ENCODE data around the gene SLC50A1.
A peak's percentile ranks its signal among the peaks of the same experiment; 100 is the strongest.
"Not testable (repeated sequence)": the region's sequence is repeated elsewhere in the genome, so short reads cannot be mapped to it uniquely, and the experiment has no call there.

Gene SLC50A1

GRCh38 chr1:155116113-155116764 lies 19.4 kb upstream of the SLC50A1 start:
- no peak for DNase-seq (ENCODE audit: low read depth)

GRCh38 chr1:155117610-155118009 lies 18.0 kb upstream of the SLC50A1 start:
- no peak for DNase-seq (ENCODE audit: low read depth)

GRCh38 chr1:155118090-155118489 lies 17.6 kb upstream of the SLC50A1 start:
- not testable (repeated sequence) for DNase-seq (ENCODE audit: low read depth)

- DNase-seq (ENCODE audit: low read depth): no peak
Measured at GRCh38 chr1:155120253-155120652, 15.4 kb upstream of the SLC50A1 start.

GRCh38 chr1:155121249-155121648 lies 14.4 kb upstream of the SLC50A1 start:
- DNase-seq (ENCODE audit: low read depth): no peak

GRCh38 chr1:155122308-155122707 lies 13.3 kb upstream of the SLC50A1 start:
- DNase-seq (ENCODE audit: low read depth): no peak

- DNase-seq (ENCODE audit: low read depth): no peak
Measured at GRCh38 chr1:155123801-155124200, 11.9 kb upstream of the SLC50A1 start.

- DNase-seq (ENCODE audit: low read depth): no peak
Measured at GRCh38 chr1:155124503-155125463, 10.9 kb upstream of the SLC50A1 start.

GRCh38 chr1:155125511-155125945 lies 10.1 kb upstream of the SLC50A1 start:
- no peak for DNase-seq (ENCODE audit: low read depth)

GRCh38 chr1:155125946-155126555 lies 9.6 kb upstream of the SLC50A1 start:
- no peak for DNase-seq (ENCODE audit: low read depth)

- DNase-seq (ENCODE audit: low read depth): peak; percentile 22
Measured at GRCh38 chr1:155126556-155127104, 9.0 kb upstream of the SLC50A1 start.

- peak; percentile 33 for DNase-seq (ENCODE audit: low read depth)
Measured at GRCh38 chr1:155127105-155127966, 8.3 kb upstream of the SLC50A1 start, which contains the start of gene EFNA1. TSS of gene EFNA1 (plus strand) at chr1:155127876. CDS start at chr1:155127978, 102 bp downstream.

- no peak for DNase-seq (ENCODE audit: low read depth)
Measured at GRCh38 chr1:155127967-155128754, 7.5 kb upstream of the SLC50A1 start.

GRCh38 chr1:155128755-155129473 lies 6.7 kb upstream of the SLC50A1 start:
- DNase-seq (ENCODE audit: low read depth): no peak

- no peak for DNase-seq (ENCODE audit: low read depth)
Measured at GRCh38 chr1:155130272-155131006, 5.2 kb upstream of the SLC50A1 start.

- DNase-seq (ENCODE audit: low read depth): no peak
Measured at GRCh38 chr1:155131285-155131684, 4.4 kb upstream of the SLC50A1 start.

GRCh38 chr1:155131856-155132255 lies 3.8 kb upstream of the SLC50A1 start:
- no peak for DNase-seq (ENCODE audit: low read depth)

GRCh38 chr1:155133799-155134281 lies 1.8 kb upstream of the SLC50A1 start:
- no peak for DNase-seq (ENCODE audit: low read depth)

GRCh38 chr1:155134322-155134721 lies 1.3 kb upstream of the SLC50A1 start:
- no peak for DNase-seq (ENCODE audit: low read depth)

Measured in activated T-cell treated with anti-CD3 and anti-CD28 coated beads for 48 hours (primary cell).